GM12878 (cell line): Measurements from ENCODE around the gene SPA17. TPM values are rescaled to one million over a fixed set of nuclear protein-coding genes. Genes with fewer than 3 reads are reported as not detected.

Experiments used
- ATAC-seq: fragments of 200-7000 bp; cut with Tn5 transposase; 3 replicates; pipeline ENCODE4 v1.9.1; 2020; ENCODE audit warnings: mild to moderate bottlenecking, moderate library complexity
- BruUV-seq: library from RNA; stranded (reverse); fragments of 400-500 nt; replicated peaks from 2 replicates; lab custom pipeline; 2021; lab: Mats Ljungman, UMichigan
- CTCF ChIA-PET: fragments of 300-600 bp; sonication (Branson Sonifier 250); formaldehyde crosslinking; extraction: SDS; loops from one replicate; lab custom pipeline; 2021; ENCODE audit warnings: inconsistent platforms; lab: Yijun Ruan, JAX
- POLR2A ChIA-PET: fragments of 350-600 bp; formaldehyde crosslinking; extraction: SDS; loops from one replicate; lab custom pipeline; 2021; ENCODE audit warnings: inconsistent platforms; lab: Charles Lee
- RAD21 ChIA-PET: fragments of 300-600 bp; sonication (Branson Sonifier 250); formaldehyde crosslinking; loops from one replicate; lab custom pipeline; 2023; ENCODE audit warnings: antibody characterized with exemption; ENCODE audit not compliant: unreplicated experiment; lab: Charles Lee
- SMC1A ChIA-PET: fragments of 300-600 bp; sonication (Branson Sonifier 250); formaldehyde crosslinking; loops from one replicate; lab custom pipeline; 2023; ENCODE audit not compliant: unreplicated experiment, uncharacterized antibody; lab: Charles Lee
- DNase-seq: peaks from one replicate; pipeline ENCODE4 v3.0.0-alpha.2; 2011; ENCODE audit warnings: low read depth, low spot score
- FAIRE-seq: peaks from 3 replicates; lab custom pipeline; 2011; peaks lifted over from hg19 to GRCh38; lab: Jason Lieb, UNC
- H2AFZ ChIP-seq: 2 replicates; pipeline ENCODE4 v1.6.0; 2011; ENCODE audit warnings: low read depth, low read length, control low read depth; ENCODE audit not compliant: control insufficient read depth
- H3K27ac ChIP-seq: 2 replicates; pipeline ENCODE4 v1.5.1; 2011; ENCODE audit warnings: control low read depth; ENCODE audit not compliant: control insufficient read depth, insufficient read depth
- H3K27me3 ChIP-seq, 2 experiments: replicated peaks in 1 of 2; 2 replicates each; pipeline versions ENCODE4 v1.6.0 to v1.6.1; 2011; ENCODE audit warnings: low read length in 1 of 2; ENCODE audit not compliant: control insufficient read depth in 2 of 2, insufficient read depth in 2 of 2
- H3K36me3 ChIP-seq, 2 experiments: 2 replicates each; pipeline ENCODE4 v1.5.1; 2011; ENCODE audit warnings: low read length in 1 of 2; ENCODE audit not compliant: control insufficient read depth in 2 of 2, insufficient read depth in 2 of 2
- H3K4me1 ChIP-seq: 2 replicates; pipeline ENCODE4 v1.6.1; 2011; ENCODE audit warnings: mild to moderate bottlenecking, low read length, moderate library complexity, mixed read lengths; ENCODE audit not compliant: control insufficient read depth, insufficient read depth
- H3K4me2 ChIP-seq: 2 replicates; pipeline ENCODE4 v1.6.0; 2011; ENCODE audit warnings: control low read depth; ENCODE audit not compliant: control insufficient read depth, insufficient read depth
- H3K4me3 ChIP-seq: fragments of 200-600 bp; sonication (generic); 2 replicates; pipeline ENCODE4 v1.5.1; 2016
- H3K79me2 ChIP-seq: 2 replicates; pipeline ENCODE4 v1.6.0; 2011; ENCODE audit warnings: low read length; ENCODE audit not compliant: control insufficient read depth, insufficient read depth
- H3K9ac ChIP-seq: 2 replicates; pipeline ENCODE4 v1.8.0; 2011; ENCODE audit warnings: low read length, control low read depth, mixed read lengths; ENCODE audit not compliant: control insufficient read depth, insufficient read depth
- H3K9me3 ChIP-seq: replicated peaks from 3 replicates; pipeline ENCODE4 v1.5.1; 2011; ENCODE audit warnings: mild to moderate bottlenecking, low read length; ENCODE audit not compliant: control insufficient read depth, insufficient read depth
- H4K20me1 ChIP-seq: 2 replicates; pipeline ENCODE4 v1.6.0; 2011; ENCODE audit not compliant: control insufficient read depth, insufficient read depth
- ASH2L ChIP-seq: fragments of 300-600, 200-600 bp; sonication (generic); IDR thresholded peaks from 2 replicates; pipeline ENCODE4 v1.6.1; 2017; ENCODE audit warnings: low read depth, mild to moderate bottlenecking, borderline replicate concordance
- BMI1 ChIP-seq: fragments of 450-650 bp; IDR thresholded peaks from 2 replicates; pipeline ENCODE4 v1.6.1; 2016; ENCODE audit warnings: mild to moderate bottlenecking, moderate library complexity, borderline replicate concordance
- HDAC6 ChIP-seq: fragments of 200-600 bp; sonication (generic); IDR thresholded peaks from one replicate; pipeline ENCODE4 v1.8.0; 2017; ENCODE audit warnings: antibody characterized with exemption; ENCODE audit not compliant: unreplicated experiment
- IRF3 ChIP-seq: fragments of 450-650 bp; IDR thresholded peaks from 2 replicates; pipeline ENCODE4 v1.6.1; 2014; ENCODE audit warnings: mild to moderate bottlenecking
- KAT2A ChIP-seq: conservative IDR thresholded peaks from 2 replicates; pipeline ENCODE4 v1.6.1; 2011; ENCODE audit warnings: low read depth, low read length; ENCODE audit not compliant: control insufficient read depth
- MTA3 ChIP-seq: IDR thresholded peaks from 2 replicates; pipeline ENCODE4 v1.6.1; 2012; ENCODE audit warnings: low read length, inconsistent platforms, borderline replicate concordance
- SIN3A ChIP-seq: IDR thresholded peaks from 2 replicates; pipeline ENCODE4 v1.6.1; 2012; ENCODE audit warnings: low read depth, low read length, improper control_type of control experiment
- TCF12 ChIP-seq: IDR thresholded peaks from 2 replicates; pipeline ENCODE4 v1.6.1; 2011; ENCODE audit warnings: low read depth, mild to moderate bottlenecking, low read length
- ZBED1 ChIP-seq: IDR thresholded peaks from 2 replicates; pipeline ENCODE4 v1.6.1; 2016; ENCODE audit warnings: borderline replicate concordance
- WGBS: methylation state at CpG from one replicate; pipeline ENCODE4 v1.1.6; 2016; ENCODE audit warnings: low lambda C conversion rate; ENCODE audit not compliant: insufficient replicate concordance, insufficient coverage; ENCODE audit errors: missing lambda C conversion rate; 5-methylcytosine and 5-hydroxymethylcytosine counted together
- in situ Hi-C: fragments of 300-500 bp; cut with MboI; formaldehyde crosslinking; loops from 9 replicates; pipeline ENCODE4 v1.14.3; 2018; ENCODE audit warnings: mixed read lengths
- intact Hi-C: fragments of 100-400 bp; cut with micrococcal nuclease; formaldehyde crosslinking; loops from one replicate; pipeline ENCODE4 v1.14.2; 2022; ENCODE audit not compliant: unreplicated experiment
- polyA plus RNA-seq, 11 experiments: library from polyadenylated mRNA; depleted of rRNA in 4 of 11; unstranded in 6 of 11; stranded (reverse) in 5 of 11; fragments of >200 nt; fragmentation: Nextera tagmentation in 4 of 11; fragmentation: Illumina TruSeq in 1 of 11; extraction: Ambion mirVana in 4 of 11; extraction: Trizol in 1 of 11; gene quantifications; 1 replicate in 1 of 11; 2 replicates in 10 of 11; pipeline versions ENCODE4 v1.2.1 to v1.2.3, GENCODE V29; 2011 to 2016; ENCODE audit warnings: inconsistent platforms in 2 of 11, missing spikeins in 2 of 11, low read depth in 1 of 11
- total RNA-seq, 4 experiments: library from RNA; depleted of rRNA in 3 of 4; stranded (reverse); fragments of >200 nt in 3 of 4; fragmentation: Illumina TruSeq in 1 of 4; extraction: Trizol in 1 of 4; gene quantifications; 2 replicates each; pipeline versions ENCODE4 v1.2.1 to v1.2.3, GENCODE V29; 2013 to 2021
- TF ChIP-seq, protein P1 (sequence below): IDR thresholded peaks from 2 replicates; pipeline ENCODE4 v1.6.1; 2011; ENCODE audit warnings: mild to moderate bottlenecking, low read depth, low read length, moderate library complexity; ENCODE audit not compliant: insufficient replicate concordance
- TF ChIP-seq, protein P2 (sequence below): fragments of 450-650 bp; IDR thresholded peaks from 2 replicates; pipeline ENCODE4 v1.6.1; 2017; ENCODE audit warnings: low read depth, mild to moderate bottlenecking, moderate library complexity

Gene SPA17
- total and polyA plus RNA-seq, 10 of the 15 experiments (the other 5 are each of a cell fraction or from before 2014, with no cell fraction given): 2.9 to 13.2 (median 8.5) TPM

- TF ChIP-seq KAT2A (no peak), MTA3 (no peak), TCF12 (no peak), BMI1 (no peak), ZBED1 (no peak), ASH2L (no peak), SIN3A (no peak), IRF3 (no peak), HDAC6 (no peak)
- TF ChIP-seq, protein P1, sequence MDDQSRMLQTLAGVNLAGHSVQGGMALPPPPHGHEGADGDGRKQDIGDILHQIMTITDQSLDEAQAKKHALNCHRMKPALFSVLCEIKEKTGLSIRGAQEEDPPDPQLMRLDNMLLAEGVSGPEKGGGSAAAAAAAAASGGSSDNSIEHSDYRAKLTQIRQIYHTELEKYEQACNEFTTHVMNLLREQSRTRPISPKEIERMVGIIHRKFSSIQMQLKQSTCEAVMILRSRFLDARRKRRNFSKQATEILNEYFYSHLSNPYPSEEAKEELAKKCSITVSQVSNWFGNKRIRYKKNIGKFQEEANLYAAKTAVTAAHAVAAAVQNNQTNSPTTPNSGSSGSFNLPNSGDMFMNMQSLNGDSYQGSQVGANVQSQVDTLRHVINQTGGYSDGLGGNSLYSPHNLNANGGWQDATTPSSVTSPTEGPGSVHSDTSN: no peak
- TF ChIP-seq, protein P2, sequence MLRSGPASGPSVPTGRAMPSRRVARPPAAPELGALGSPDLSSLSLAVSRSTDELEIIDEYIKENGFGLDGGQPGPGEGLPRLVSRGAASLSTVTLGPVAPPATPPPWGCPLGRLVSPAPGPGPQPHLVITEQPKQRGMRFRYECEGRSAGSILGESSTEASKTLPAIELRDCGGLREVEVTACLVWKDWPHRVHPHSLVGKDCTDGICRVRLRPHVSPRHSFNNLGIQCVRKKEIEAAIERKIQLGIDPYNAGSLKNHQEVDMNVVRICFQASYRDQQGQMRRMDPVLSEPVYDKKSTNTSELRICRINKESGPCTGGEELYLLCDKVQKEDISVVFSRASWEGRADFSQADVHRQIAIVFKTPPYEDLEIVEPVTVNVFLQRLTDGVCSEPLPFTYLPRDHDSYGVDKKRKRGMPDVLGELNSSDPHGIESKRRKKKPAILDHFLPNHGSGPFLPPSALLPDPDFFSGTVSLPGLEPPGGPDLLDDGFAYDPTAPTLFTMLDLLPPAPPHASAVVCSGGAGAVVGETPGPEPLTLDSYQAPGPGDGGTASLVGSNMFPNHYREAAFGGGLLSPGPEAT: no peak
- peaks cover 2 to 4% of the 10 kb centered on the region in 2 experiments; a peak in 2 of 4 replicates for H3K27me3 ChIP-seq
- no peaks in the 10 kb centered on the region for H3K36me3 ChIP-seq
- H3K4me1 ChIP-seq: no peaks in the 10 kb centered on the region; the same call in 1 of the 2 replicates
- CTCF ChIA-PET: no interaction called here
- SMC1A ChIA-PET: no interaction called here
- in situ Hi-C loops: no loop called here
- intact Hi-C loops: no loop called here
- no peak overlapping the region for H3K27ac ChIP-seq
- H3K4me3 ChIP-seq: no peak overlapping the region
- no peak for DNase-seq
- WGBS: 47% methylated on average over 3 of the region's 3 CpGs
- FAIRE-seq: no peak
- RAD21 ChIA-PET: no interaction called here
- no TSS peak for BruUV-seq
- no peak overlapping the region for H2AFZ ChIP-seq
- no peak overlapping the region for H3K4me2 ChIP-seq
- H4K20me1 ChIP-seq: no peaks in the 10 kb centered on the region
- POLR2A ChIA-PET: no interaction called here
- no peak for ATAC-seq
- no peaks in the 10 kb centered on the region for H3K79me2 ChIP-seq
- no peak overlapping the region for H3K9ac ChIP-seq
- no peaks in the 10 kb centered on the region; the same call in 2 of the 3 replicates for H3K9me3 ChIP-seq
Measured at GRCh38 chr11:124712392-124712791, 38.7 kb downstream of the SPA17 start.
